Testis (tissue), 3 donors: ENCODE data around the gene HOMER1. TPM values are rescaled to one million over a fixed set of nuclear protein-coding genes. Genes with fewer than 3 reads are reported as not detected.
"Not testable (repeated sequence)": the region's sequence is repeated elsewhere in the genome, so short reads cannot be mapped to it uniquely, and the experiment has no call there.

Experiments
- DNase-seq: peaks from one replicate; pipeline ENCODE4 v3.0.0-alpha.2; 2019
- H3K27ac ChIP-seq, 2 donors: fragments of 200-600 bp; sonication (generic); one replicate each; pipeline ENCODE4 v1.5.1; 2019
- H3K27me3 ChIP-seq: fragments of 200-600 bp; sonication (generic); one replicate; pipeline ENCODE4 v1.5.1; 2019
- H3K36me3 ChIP-seq: fragments of 200-600 bp; sonication (generic); one replicate; pipeline ENCODE4 v1.5.1; 2017; ENCODE audit warnings: low read depth; ENCODE audit errors: missing control alignments
- H3K4me1 ChIP-seq: fragments of 200-600 bp; sonication (generic); one replicate; pipeline ENCODE4 v1.5.1; 2019
- H3K4me3 ChIP-seq, 2 donors: fragments of 200-600 bp; sonication (generic); one replicate each; pipeline ENCODE4 v1.5.1; 2017 to 2019
- H3K9me3 ChIP-seq: fragments of 200-600 bp; sonication (generic); one replicate; pipeline ENCODE4 v1.5.1; 2017
- CTCF ChIP-seq, 3 experiments: fragments of 450-650 bp in 2 of 3; fragments of 200-600 bp in 1 of 3; sonication (generic) in 1 of 3; IDR thresholded peaks; one replicate each; pipeline ENCODE4 v1.5.1; 2016 to 2019; ENCODE audit warnings: antibody characterized with exemption in 3 of 3, mild to moderate bottlenecking in 2 of 3, moderate library complexity in 1 of 3
- POLR2A ChIP-seq: fragments of 450-650 bp; IDR thresholded peaks from one replicate; pipeline ENCODE4 v1.6.1; 2017; ENCODE audit warnings: antibody characterized with exemption, mild to moderate bottlenecking, moderate library complexity
- WGBS, 2 donors: methylation state at CpG; one replicate each; pipeline ENCODE4 v1.1.5; 2018; 5-methylcytosine and 5-hydroxymethylcytosine counted together
- intact Hi-C: fragments of 100-400 bp; cut with DNase I; formaldehyde crosslinking; loops from one replicate; pipeline ENCODE4 v1.15.1; 2023; ENCODE audit warnings: low total_unique reads
- polyA plus RNA-seq: library from polyadenylated mRNA; stranded (reverse); fragments of 350-450 nt; fragmentation: Illumina TruSeq; extraction: RNeasy Lipid Tissue Mini Kit (QIAGEN cat#74804); gene quantifications from one replicate; pipeline ENCODE4 v1.2.3, GENCODE V29; 2014; ENCODE audit warnings: low read depth, low replicate concordance; ENCODE audit not compliant: insufficient read depth
- total RNA-seq, 2 donors: library from RNA; depleted of rRNA; stranded (reverse); fragments of >200 nt; gene quantifications; one replicate each; pipeline ENCODE4 v1.2.3, GENCODE V29; 2016

The HOMER1 gene
- total and polyA plus RNA-seq, 3 donors from 2014 or later = 5.7 to 23.0 (median 20.4) TPM

GRCh38 chr5:79521156-79521555 is 7.2 kb upstream of the HOMER1 start:
- 100% methylated on average over 1 of the region's 1 CpG for WGBS, 2 donors
- Histone ChIP-seq H3K4me1 (no peaks in the 10 kb centered on the region), H3K27ac (no peak overlapping the region), H3K36me3 (no peaks in the 10 kb centered on the region), H3K9me3 (no peaks in the 10 kb centered on the region), H3K4me3 (no peak overlapping the region), H3K27me3 (no peaks in the 10 kb centered on the region)
- intact Hi-C loops = no loop called here
- no peak for DNase-seq
- TF ChIP-seq CTCF (IDR thresholded peaks at IDR 0.05) = no peak
- TF ChIP-seq POLR2A = no peak

- intact Hi-C loops = no loop called here
- no peaks in the 10 kb centered on the region for H3K27me3 ChIP-seq
- no peak for DNase-seq
- no peak overlapping the region for H3K27ac ChIP-seq
- H3K9me3 ChIP-seq = no peaks in the 10 kb centered on the region
- 88 to 93% methylated on average over 1 of the region's 1 CpG for WGBS, 2 donors
- TF ChIP-seq CTCF (IDR thresholded peaks at IDR 0.05) = no peak
- no peak for TF ChIP-seq POLR2A
- H3K4me3 ChIP-seq = no peak overlapping the region
- no peaks in the 10 kb centered on the region for H3K4me1 ChIP-seq
- no peaks in the 10 kb centered on the region for H3K36me3 ChIP-seq
These were observed 4.8 kb upstream of the HOMER1 start for GRCh38 chr5:79518718-79519117.

- intact Hi-C loops = no loop called here
- H3K9me3 ChIP-seq = no peaks in the 10 kb centered on the region
- H3K4me3 ChIP-seq = no peak overlapping the region
- H3K27ac ChIP-seq = no peak overlapping the region
- no peak for DNase-seq
- no peaks in the 10 kb centered on the region for H3K4me1 ChIP-seq
- 83 to 93% methylated on average over 3 of the region's 3 CpGs for WGBS, 2 donors
- no peaks in the 10 kb centered on the region for H3K36me3 ChIP-seq
- H3K27me3 ChIP-seq = no peaks in the 10 kb centered on the region
- no peak for TF ChIP-seq POLR2A
- TF ChIP-seq CTCF (IDR thresholded peaks at IDR 0.05) = no peak
These were observed 3.7 kb upstream of the HOMER1 start for GRCh38 chr5:79517601-79518000.

- Histone ChIP-seq H3K27me3 (no peaks in the 10 kb centered on the region), H3K36me3 (no peaks in the 10 kb centered on the region), H3K27ac (no peak overlapping the region), H3K4me3 (no peak overlapping the region), H3K4me1 (no peaks in the 10 kb centered on the region), H3K9me3 (no peaks in the 10 kb centered on the region)
- no peak for TF ChIP-seq CTCF (IDR thresholded peaks at IDR 0.05)
- TF ChIP-seq POLR2A = no peak
- 36 to 47% methylated on average over 1 of the region's 1 CpG for WGBS, 2 donors
- DNase-seq = no peak
- intact Hi-C loops = no loop called here
These were observed 3.1 kb upstream of the HOMER1 start for GRCh38 chr5:79516986-79517385.

DNA sequence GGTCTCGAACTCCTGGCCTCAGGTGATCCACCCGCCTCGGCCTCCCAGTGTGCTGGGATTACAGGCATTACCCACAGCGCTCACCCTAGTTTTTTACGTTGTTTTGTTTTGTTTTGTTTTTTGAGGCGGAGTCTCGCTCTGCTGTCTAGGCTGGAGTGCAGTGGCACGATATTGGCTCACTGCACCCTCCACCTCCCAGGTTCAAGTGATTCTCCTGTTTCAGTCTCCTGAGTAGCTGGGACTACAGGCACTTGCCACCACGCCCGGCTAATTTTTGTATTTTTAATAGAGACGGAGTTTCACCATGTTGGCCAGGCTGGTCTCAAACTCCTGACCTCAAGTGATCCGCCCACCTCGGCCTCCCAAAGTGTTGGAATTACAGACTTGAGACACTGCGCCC is 2.4 kb upstream of the HOMER1 start:
- DNase-seq, H3K36me3 ChIP-seq, intact Hi-C loops, H3K4me1 ChIP-seq, H3K9me3 ChIP-seq, H3K27ac ChIP-seq, H3K4me3 ChIP-seq, H3K27me3 ChIP-seq: not testable (repeated sequence)
- WGBS, 2 donors = 85 to 87% methylated on average over 14 of the region's 14 CpGs
